Neural cell (in vitro differentiated cells): ENCODE data around the gene B3GALNT1.

ENCODE experiments used
- CTCF ChIP-seq: fragments of 450-650 bp; IDR thresholded peaks from 2 replicates; pipeline ENCODE4 v1.5.1; 2014; ENCODE audit warnings: antibody characterized with exemption, mild to moderate bottlenecking, moderate library complexity; ENCODE audit not compliant: poor library complexity, severe bottlenecking
- EP300 ChIP-seq: fragments of 450-650 bp; conservative IDR thresholded peaks from 2 replicates; pipeline ENCODE4 v1.6.1; 2014; ENCODE audit warnings: antibody characterized with exemption, mild to moderate bottlenecking, moderate library complexity; ENCODE audit not compliant: poor library complexity, severe bottlenecking
- MXI1 ChIP-seq: fragments of 450-650 bp; conservative IDR thresholded peaks from 2 replicates; pipeline ENCODE4 v1.6.1; 2014; ENCODE audit warnings: antibody characterized with exemption, mild to moderate bottlenecking; ENCODE audit not compliant: poor library complexity, severe bottlenecking
- POLR2AphosphoS5 ChIP-seq: IDR thresholded peaks from 2 replicates; pipeline ENCODE4 v1.6.1; 2012
- RAD21 ChIP-seq: fragments of 450-650 bp; conservative IDR thresholded peaks from 2 replicates; pipeline ENCODE4 v1.6.1; 2014; ENCODE audit warnings: antibody characterized with exemption, mild to moderate bottlenecking, moderate library complexity

DNA sequence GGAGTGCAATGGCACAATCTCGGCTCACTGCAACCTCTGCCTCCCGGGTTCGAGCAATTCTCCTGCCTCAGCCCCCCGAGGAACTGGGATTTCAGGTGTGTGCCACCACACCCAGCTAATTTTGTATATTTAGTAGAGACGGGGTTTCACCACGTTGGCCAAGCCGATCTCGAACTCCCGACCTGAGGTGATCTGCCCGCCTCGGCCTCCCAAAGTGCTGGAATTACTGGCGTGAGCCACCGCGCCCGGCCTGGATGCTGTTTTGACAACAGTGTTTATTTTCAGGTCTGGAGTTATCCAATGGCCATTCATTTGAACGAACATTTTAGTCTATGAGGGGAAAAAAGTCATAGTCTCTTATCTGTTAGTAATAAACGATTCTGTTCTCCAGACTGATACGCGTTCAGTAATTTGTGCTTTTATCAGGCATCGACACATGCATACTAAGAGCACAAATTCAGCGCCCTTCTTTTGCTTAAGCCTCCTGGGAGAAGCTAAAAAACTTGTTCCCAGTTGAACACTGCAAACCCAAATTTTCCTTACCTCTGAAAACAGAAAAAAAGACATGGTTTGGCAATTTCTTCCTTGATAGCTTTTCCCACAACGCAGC lies 1.3 kb downstream of the B3GALNT1 start:
- TF ChIP-seq MXI1 (no peak), EP300 (no peak), POLR2AphosphoS5 (no peak), CTCF (no peak), RAD21 (no peak)
